Stimulated activated CD8-positive, alpha-beta memory T cell treated with anti-CD3 and anti-CD28 coated beads, Interleukin-2, amount 100 ng/mL, for 1 hour (primary cell): ENCODE data around the gene ALDH1L1.
A peak's percentile ranks its signal among the peaks of the same experiment; 100 is the strongest.

Experiments
- DNase-seq, 2 donors: peaks; one replicate each; pipeline ENCODE4 v3.0.0-alpha.2; 2020; ENCODE audit warnings: low read depth in 2 of 2

ALDH1L1 gene

DNA sequence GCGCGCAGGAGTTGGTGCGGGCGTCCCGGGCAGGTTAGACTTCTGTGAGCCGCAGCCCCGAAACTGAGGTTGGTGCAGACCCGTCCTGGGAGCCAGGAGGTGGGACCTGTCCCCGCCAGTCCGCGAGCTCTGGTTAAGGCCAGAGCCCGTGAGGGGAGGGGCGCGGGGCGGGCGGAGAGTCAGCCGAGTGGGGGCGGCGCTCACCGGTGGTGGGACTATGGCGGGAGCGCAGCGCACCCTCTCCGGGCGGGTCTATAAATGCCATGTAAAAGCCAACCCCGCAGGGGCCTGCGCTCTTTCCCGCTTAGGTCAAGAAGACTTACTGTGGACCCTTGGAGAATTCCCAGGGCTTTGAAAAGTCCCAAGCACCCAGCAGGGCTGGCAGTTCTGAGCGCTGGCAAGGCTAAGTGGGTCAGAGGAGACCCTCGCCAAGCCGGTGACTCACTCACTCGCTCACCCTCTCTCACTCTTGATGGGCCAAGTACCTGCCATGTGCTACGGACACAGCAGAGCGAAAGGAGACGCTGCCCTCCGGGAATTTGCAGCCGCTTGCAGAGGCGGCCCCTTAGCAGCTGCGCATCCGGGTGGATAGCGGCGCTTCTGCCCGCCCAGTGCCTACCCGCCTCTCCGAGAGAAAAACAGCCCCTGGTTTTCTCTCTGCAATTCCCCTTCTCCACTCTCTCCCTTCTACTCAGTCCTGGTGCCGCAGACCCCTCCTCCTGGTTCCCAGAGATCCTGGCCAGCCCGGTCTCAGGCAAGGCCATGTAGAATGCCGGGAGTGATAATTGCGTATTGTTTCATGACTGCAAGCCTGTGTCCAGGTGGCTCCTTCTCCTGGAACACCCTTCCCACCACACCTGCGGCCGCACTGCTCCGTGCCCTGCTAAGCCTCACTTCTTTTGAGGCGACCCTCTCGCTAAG, at the start of gene ALDH1L1:
ALDH1L1 (minus strand) TSS at position 110 of the 921 bp plus-strand sequence. CDS start 19,607 bp downstream, outside the sequence.
- DNase-seq, result no peak

DNA sequence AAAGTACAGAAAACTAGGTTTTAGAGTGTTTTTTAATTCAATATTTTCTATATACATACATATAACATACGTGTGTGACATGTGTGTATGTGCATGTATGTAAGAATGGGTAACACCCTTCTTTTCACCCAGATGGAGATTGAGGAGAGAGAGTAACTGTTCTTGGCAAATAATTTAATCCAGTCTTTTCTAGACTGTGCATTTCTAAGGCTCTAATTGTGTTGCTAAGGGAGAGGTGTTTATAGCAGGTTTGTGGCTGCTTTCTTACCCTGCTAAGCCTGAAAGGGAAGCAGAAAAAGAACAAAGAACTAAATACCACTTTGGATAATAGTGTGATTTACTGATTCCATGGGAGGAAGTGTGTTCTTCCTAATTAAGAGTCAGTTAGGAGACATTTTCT, 46.0 kb upstream of the ALDH1L1 start:
- DNase-seq, result no peak

DNA sequence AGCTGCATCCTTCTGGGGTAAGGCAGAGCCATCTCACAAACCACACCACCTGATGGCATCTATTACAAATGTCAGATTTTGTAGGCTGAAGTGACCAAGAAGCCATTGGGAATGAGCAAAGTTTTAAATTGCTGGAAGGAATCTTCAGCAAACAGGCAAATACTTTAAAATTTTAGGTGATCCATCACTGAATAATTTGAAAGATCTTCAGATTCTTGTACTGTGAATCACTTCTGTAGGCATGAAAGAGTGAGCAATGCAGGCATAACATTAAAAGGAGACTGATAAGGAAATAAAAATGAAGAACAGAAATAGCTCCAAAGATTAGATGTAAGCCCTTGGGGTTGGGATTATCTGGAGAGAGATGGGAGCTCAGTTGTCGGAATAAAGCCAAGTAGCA, 36.0 kb upstream of the ALDH1L1 start:
- no peak for DNase-seq

DNA sequence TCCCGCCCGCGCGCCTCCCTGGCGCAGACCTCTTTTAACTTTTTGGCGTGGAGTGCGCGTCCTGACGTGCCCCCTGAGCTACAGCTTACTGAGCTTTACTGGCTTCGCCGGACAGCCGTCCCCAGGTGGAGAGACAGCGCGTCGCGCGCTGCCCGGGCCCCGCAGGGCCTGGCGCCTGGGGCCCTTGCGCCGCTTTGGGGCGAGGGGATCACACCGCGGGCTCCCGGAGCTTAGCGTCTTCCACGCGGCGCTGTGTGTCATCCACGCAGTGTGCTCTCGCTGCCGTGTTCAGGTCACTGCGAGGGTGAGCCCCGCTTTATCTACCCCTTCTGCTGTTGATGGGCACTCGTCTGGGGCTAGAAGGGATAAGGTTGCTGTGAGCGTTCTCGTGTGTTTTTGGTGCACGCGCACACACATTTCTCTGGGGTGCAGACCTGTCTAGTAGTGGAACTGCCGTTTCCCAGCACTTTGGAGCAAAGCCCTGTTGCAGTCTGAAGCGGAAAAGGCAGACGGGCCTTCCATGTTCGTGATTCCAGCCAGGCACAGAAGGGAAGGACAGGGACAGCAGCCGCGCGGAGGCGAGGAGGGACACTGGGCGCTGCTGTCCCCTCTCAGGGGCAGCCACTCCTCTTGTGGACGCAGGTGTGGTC, 33.1 kb upstream of the ALDH1L1 start:
- no peak for DNase-seq

DNA sequence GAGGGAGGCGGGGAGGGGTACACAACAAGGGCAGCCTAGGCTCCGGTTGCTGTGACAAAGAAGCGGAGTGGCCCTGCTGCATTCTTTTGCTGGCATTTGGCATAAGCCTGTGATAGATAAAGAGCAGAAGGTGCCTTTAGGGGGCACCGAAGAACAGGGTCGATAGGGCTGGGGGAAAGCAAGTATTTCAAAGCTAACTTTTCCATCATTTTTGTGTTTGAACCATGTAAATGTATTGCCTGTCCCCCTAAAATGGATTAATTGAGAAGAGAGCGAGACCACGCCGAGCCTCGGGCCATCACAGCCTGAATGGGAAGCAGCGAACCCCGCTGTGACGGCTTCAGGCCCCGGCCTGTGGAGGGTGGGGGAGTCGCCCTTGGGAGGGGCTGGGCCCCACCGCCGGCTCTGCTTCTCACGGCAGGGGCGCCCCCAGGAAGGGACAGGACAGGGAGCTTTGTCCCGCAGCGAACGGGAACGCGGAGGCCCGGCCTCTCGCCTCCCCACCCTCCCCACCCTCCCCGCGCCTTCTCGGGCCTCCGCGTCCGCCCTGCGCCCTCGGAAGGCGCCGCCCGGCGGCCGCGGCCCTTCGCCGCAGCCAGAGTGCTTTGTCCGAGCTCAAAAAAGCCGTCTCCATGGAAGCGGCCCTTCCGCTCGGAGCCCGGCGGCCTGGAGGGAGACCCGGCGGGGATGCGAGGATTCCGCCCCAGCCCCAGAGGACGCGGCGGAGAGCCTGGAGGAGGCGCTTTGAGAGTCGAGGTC, 32.4 kb upstream of the ALDH1L1 start:
- no peak for DNase-seq

DNA sequence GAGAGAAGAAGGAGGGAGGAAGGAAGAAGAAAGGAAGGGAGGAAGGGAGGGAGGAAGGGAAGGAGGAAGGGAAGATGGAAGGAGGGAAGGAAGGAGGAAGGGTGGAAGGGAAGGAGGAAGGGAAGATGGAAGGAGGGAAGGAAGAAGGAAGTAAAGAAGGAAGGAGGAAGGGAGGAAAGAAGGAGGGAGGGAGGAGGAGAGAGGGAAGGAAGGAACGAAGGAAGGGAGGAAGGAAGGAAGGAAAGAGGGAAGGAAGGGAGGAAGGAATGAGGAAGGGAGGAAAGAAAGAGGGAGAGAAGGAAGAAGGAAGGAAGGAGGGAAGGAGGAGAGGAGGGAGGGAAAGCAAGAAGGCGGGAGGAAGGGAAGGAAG, 31.8 kb upstream of the ALDH1L1 start:
- no peak for DNase-seq

DNA sequence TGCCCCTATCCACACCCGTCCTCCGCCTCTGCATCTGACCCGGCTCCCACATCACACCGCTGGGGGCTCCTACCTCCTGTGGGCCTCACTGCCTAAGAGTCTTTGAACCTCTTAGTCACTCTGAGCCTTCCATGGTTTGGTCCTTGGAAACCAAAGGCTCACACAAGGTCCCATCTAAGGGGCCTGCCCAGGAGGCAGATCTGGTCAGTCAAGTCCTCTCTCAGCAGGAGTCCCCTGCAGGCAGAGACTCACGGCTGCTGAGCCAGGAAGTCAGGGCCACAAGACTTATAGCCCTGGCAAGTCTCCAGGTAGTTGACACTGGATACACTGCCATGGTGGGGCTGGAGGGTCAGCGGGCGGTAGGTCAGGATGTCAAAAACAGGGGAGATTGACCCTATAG, 31.2 kb upstream of the ALDH1L1 start:
- no peak for DNase-seq

DNA sequence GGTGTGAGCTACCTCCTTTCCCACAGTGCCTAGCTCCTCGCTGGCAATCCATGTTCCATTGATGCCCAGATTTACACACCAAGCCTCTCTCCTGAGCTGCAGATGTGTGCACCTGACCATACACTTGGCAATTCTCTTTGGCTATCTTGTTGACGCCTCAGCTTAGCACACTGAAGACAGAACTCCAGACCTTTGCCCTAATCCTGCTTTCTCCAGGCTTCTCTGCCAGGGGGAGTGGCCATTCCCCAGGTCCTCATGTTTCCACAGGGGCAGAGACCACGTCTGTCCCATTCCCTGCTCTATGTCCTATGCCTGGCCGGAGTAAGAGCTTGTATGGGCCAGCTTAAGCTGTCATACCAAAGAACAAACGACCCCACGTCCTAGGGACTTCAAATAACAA, 30.2 kb upstream of the ALDH1L1 start:
- DNase-seq, result no peak

DNA sequence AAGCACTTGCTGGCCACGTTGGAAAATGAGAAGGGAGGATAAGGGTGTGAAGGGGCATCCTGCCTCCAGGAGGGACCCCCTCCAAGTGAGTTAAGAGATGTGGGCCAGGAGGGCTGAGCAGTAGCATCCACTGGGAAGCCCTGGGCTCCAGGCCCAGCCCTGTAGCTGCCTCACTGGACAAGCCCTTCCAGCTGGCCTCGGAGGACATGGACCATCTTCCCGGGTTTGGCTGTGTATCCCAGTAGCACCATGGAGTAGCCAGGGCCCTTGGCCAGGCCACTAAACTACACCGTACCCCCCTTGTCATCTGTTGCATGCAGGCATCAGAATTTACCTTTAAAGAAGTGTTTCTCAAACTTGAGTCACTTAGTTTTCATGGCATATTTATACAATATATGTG, 29.4 kb upstream of the ALDH1L1 start:
- DNase-seq, result no peak

DNA sequence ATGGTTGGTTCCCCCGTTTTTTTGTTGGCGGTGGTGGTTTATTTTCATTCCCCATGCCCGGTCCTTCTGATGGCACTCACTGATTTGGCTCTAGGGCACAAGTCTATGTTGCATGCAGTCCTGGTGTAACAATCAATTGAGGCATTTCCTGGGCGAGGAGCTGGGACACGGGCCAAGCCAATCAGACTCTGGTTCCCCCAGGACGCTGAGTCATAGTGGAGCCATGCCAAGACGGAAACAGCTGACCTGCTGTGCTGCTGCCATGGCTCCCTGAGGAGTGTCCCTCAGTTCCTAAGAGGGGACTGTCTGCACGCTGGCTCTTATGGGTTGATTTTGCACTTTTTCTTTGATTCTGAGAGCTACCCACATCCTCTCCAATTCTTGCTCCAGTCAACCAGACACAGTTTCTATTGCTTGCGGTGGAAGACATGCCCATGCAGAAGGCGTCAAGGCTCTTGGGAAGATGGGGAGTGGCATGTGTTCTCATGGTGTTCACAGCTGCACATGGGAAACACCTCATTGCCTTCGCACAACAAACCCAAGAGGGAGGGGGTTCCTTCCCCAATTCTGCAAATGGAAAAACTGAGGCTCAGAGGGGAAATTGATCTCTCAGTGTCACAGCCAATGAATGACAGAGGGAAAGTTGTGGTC, 28.3 kb upstream of the ALDH1L1 start:
- DNase-seq, result no peak

DNA sequence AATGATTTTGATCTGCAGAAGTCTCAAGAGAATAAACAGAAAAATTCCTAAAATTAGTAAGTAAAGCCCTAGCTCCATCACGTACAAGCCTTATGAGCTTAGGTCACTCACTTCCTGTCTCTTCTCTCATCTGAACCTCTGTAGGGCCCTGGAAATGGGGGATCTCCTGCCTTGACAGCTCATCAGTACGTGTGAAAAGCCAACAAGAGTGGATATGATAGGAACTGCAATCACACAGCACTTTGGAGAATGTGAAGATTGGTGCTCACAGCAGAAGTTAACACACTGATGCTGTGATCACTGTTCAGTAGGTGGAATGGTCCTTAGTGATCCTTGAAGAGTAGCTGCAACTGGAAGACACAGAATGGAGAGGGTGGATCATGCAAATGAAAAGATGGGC, 27.8 kb upstream of the ALDH1L1 start:
- DNase-seq, result no peak

DNA sequence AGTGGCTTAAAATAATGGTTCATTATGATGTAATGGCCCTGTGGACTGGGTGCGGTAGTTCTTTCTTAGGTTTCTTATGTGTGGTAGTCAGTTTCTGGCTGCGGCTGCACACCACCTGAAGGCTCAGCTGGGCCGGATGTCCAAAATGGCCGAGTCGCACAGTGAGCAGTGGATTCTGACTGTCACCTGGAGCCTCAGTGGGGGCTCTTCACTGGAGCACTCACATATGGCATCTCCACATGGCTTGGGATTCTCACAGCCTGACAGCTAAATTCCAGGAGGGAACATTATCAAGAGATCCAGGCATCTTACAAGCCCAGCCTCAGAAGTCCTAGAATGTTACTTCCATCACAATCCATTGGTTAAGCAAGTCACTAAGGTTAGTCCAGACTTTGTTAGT, 26.8 kb upstream of the ALDH1L1 start:
- DNase-seq, result no peak

DNA sequence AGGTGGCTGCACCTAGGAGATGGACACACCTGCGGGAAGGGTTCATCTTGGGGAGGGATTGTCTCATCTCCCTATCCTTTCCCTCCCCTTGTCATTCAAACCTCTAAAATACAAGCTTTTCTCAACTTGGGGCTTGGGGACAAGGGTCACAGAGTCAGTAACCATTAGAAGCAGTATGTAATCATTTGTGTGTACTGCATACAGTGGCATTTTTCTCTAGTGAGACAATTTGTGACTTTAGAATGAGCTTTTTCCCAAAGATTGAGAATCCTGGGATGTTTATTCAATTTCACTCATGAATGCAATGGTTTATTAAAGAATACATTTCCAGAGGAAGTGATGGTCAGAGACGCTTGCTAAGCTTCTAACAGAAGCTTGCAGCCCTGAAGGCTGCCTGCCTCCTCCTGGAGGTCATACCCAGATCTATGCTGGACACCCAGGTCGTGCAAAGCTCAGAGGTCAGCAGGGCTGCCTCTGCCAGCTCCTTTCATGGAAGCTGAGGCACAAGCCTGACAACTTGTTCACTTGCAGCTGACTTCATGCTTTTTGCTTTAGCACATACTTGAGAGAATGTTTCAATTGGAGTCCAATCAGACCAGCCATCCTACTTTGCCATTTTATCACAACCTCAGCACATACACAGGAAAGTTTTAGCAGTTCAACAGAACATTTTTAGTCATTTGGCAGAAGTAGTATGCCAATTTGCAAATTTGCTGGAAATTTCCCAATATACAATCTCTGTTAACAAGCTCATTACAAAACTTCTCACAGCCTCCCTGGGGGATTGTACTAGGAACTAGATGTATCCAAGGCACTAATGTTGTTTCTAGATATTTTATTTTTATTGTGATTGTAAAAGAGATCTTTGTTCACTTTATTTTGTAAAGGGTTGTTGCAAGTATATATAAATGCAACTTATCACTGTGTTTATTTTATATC, 25.6 kb upstream of the ALDH1L1 start:
- no peak for DNase-seq

DNA sequence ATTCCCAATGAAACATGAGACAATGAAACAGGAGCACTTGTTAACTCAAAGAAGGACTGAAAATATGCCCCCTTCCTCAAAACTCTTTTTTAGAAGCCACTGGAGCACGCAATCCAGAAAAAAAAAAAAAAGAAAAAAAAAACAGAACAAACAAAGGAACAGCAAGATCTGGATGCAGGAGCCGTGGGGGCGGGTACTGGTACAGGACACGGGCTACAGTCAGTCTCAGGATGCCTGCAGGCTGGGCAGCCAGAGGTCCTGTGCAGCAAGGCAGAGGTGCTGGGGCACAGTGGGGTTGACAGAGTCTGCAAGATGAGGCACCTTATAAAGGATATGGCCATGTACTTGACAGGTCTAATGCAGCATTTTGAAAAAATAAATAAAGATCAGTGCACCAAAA, 22.3 kb upstream of the ALDH1L1 start:
- DNase-seq, result no peak

DNA sequence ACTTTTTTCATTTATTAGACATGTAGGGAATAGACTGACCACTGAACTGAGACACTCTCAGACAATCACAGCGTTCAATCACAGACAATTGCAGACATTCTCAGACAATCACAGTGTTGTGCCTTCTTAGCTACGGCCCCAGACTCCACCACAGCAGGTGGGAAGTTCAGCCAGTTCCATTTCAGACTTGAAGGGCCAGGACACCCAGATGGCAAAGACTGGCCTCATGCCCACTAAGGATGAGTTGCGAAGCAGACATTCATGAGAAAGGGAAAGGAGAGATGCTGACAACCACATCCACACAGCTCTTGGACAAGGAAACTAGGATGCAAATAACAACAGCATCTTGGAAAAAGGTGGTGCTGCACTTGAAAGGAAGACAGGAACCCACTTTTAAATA, 21.9 kb upstream of the ALDH1L1 start:
- DNase-seq, result no peak

DNA sequence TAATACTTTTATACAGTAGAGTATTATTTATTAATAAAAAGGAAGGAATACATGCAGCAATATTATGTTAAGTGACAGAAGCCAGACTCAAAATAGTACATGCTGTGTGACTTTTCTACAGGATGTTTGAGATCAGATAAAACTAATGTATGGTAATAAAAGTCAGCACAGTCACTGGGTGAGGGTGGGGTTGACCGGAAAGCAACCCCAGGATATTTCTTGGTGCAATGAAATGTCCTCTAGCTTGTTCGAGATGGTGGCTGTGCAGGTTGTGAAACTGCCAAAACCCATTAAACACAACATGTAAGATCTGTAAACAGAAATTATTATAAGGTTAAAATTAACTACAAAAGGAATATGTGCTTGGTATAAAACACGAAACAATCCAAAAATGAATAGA, 20.8 kb upstream of the ALDH1L1 start:
- no peak for DNase-seq

DNA sequence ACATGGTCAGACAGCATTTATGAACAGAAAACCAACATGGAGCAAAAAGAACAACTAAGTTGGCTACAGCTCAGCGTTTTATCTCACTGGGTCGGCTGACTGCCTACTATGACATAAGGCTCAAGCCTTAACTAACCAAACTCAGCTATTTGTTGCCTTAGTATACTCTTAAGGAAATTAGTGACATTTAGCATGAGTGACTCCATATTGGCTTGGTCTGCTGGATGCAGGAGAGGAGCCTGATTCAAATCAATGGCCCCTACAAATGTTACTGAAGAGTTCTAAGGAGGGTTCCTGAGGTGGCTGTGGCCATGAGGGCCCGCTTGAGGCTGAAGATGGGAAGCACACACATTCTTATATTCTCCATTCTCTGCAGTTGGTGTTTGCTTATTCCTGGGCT, 20.1 kb upstream of the ALDH1L1 start:
- DNase-seq, result no peak

DNA sequence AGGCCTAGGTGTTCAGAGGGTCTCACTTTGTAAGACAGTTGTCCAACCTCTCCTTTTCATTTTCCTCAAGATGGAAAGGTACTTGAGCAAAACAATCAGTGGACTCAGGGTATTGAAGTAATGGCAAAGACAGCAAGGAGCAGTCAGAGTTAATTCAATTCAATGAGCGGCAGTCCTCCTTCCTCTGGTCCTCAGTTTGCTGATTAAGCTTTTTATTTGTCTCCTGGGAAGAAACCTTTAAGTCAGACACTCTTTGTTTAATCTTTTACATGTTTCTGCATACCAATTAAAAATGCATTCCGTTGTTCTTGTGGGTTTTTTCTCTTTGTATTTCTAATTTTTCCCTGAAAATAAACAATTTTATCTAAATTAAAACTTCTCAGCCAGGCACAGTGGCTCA, 18.9 kb upstream of the ALDH1L1 start:
- no peak for DNase-seq

DNA sequence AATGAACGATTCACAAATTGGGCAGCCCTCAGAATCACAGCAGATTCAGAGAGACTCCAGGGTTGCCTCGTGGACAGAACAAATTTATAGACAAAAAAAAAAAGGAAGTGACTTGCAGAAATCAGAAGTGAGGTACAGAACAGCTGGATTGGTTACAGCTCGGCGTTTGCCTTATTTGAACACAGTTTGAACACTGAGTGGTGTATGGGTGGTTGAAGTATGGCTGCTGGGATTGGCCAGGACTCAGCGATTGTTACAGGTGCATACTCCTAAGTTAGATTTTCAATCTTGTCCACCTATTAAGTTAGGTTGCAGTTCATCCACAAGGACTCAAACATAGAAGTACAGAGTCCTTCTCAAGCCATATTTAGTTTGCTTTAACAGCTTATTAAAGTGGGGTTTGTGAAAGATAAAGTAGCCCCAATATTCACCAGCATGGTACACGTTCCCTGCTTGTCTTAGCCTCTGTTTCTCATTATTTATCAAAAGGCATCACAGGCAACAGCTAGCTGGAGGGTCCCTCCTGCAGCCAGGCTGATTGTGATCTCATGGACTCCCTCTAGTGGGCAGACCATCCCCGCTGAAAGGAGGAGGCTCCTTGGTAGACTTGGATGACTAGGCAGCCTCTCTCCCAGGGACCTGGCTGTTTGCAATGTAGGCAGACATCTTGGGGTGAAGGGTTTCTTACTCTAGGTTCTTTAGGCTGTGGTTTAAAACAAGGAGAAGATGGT, 17.6 kb upstream of the ALDH1L1 start:
- peak in 1 of 2 donors; percentile 10 for DNase-seq

DNA sequence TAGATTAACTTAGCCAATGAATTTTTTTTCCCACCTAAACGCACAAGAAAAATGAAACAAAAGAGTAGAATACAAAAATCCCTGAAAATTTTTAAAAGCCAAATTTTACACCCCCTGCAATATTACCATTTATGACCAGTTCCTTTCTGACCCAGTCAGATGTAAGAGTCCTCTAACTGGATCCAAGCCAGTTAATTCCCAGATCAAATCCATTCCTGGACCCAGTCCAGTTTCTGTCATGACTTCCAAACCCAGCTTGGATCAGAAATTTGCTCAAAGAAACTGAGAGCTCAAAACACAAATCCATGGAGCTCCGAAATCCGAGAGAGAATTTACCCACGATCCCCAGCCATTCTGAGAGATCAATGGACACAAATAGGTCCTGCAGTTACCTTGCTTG, 17.0 kb upstream of the ALDH1L1 start:
- no peak for DNase-seq
